Heart left ventricle (tissue), 13 donors: Measurements from ENCODE around the gene CMTM5.

ENCODE experiments used
- CTCF ChIP-seq, 12 donors: fragments of 200-600 bp; sonication (generic) in 4 of 12; IDR thresholded peaks; one replicate each; pipeline versions ENCODE4 v1.5.0 to v1.8.0; 2018 to 2022; ENCODE audit warnings: antibody characterized with exemption in 12 of 12, mild to moderate bottlenecking in 5 of 12
- POLR2A ChIP-seq, 2 donors: fragments of 450-650 bp; IDR thresholded peaks; one replicate each; pipeline ENCODE4 v1.6.1; 2017; ENCODE audit warnings: antibody characterized with exemption in 2 of 2, mild to moderate bottlenecking in 2 of 2, moderate library complexity in 2 of 2
- donor health status: ischemic (EF 13 %, LVEDD 7.1; RV severe dilation, severe dysfunction).
- donor health status: DM: no; HTN: yes; CAD: no.
- donor health status: DM: no; HTN: no; CAD: no.
- donor health status: ischemic (EF 25% LVEDD 6.9; RV normal size, moderate dysfunction).
- donor health status: ischemic (EF 25% LVEDD 5.7; RV mildly dilated, moderate dysfunction).
- donor health status: ischemic (EF 35%, LVEDD 5.7; RV mildly dilated, moderate dysfunction).
- donor health status: nonischemic (EF 11% LVEDD 7.7; RV severe dilation, severe dysfunction).
- donor health status: DM: yes; HTN: yes; CAD: no.
- donor health status: PGD.
- donor health status: ischemic (EF 29% LVEDD 5.4; RV normal size, mild dysfunction).
- donor health status: nonischemic (EF 23%, LVEDD 6.1; RV moderate dilation, normal function).

DNA sequence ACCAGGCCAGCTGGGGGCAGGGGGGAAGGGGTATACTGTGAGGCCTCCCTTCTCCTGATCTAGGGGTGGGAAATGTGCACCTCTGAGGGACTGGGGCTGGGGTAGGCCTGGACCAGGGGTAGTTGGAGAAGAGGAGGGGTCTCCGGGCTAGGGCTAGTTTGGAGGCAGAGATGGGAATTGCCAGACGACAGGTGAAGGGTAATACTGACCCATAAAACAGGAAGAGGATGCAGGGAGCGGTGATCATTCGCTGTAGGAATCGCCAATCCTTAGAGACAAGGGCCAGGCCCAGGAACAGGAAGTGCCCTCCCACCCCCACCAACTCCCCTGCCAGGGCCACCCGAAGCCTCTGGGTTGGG, 28.6 kb upstream of the CMTM5 start:
- no peak for TF ChIP-seq POLR2A (IDR thresholded peaks at IDR 0.05)
- no peak for TF ChIP-seq CTCF (IDR thresholded peaks at IDR 0.05)
